ENCODE data around the gene GPN1.

GRCh38 chr2:27672723-27673486 is 44.1 kb downstream of the GPN1 start:
- TF ChIP-seq CTCF (IDR thresholded peaks at IDR 0.05; ENCODE audit: low read length) (no peak), EZH2 (optimal IDR thresholded peaks at IDR 0.05; ENCODE audit: low read depth, low read length) (no peak)
